A549 treated with AZD9567 at 1 μM for 4 hours (cell line): Measurements from ENCODE around the gene TMEM53. TPM values are rescaled to one million over a fixed set of nuclear protein-coding genes. Genes with fewer than 3 reads are reported as not detected.

Experiments
- total RNA-seq: library from RNA; stranded (reverse); fragments of 200-300 nt; extraction: Qiagen RNA extraction; gene quantifications from 5 replicates; pipeline ENCODE4 v1.2.3, GENCODE V29; 2022; ENCODE audit not compliant: insufficient read depth

TMEM53 gene
- 10.0 to 19.2 TPM (median 10.5 TPM) in 5 replicates for total RNA-seq

GRCh38 chr1:44674113-44675000 lies at the start of gene TMEM53, which contains the start of gene ARMH1:
Gene TMEM53 (minus strand): TSS chr1:44674481. CDS start chr1:44674391, 90 bp downstream.
Gene ARMH1 (plus strand): TSS chr1:44674714. CDS start chr1:44689698, 14,984 bp downstream.

Other genes with a start within 250 kb of the TMEM53 start
- gene ARMH1, start 233 bp upstream of the TMEM53 start, total RNA-seq = 0.62 to 1.5 TPM (median 0.89 TPM) in 4 of 5 replicates, not detected in the other
- not detected in 5 replicates for gene RNU5D-1, start 56.7 kb upstream of the TMEM53 start, total RNA-seq
- 35.0 to 38.5 TPM (median 36.6 TPM) in 5 replicates for gene KIF2C, start 65.4 kb upstream of the TMEM53 start, total RNA-seq
- 1,183 to 1,747 TPM (median 1,698 TPM) in 5 replicates for gene RPS8, start 101.1 kb upstream of the TMEM53 start, total RNA-seq
- gene BEST4, start 113.7 kb upstream of the TMEM53 start, total RNA-seq = 0.22 to 0.60 TPM (median 0.38 TPM) in 4 of 5 replicates, not detected in the other
- 18.2 to 22.8 TPM (median 20.4 TPM) in 5 replicates for gene PLK3, start 125.9 kb upstream of the TMEM53 start, total RNA-seq
- 0.49 to 0.94 TPM (median 0.80 TPM) in 4 of 5 replicates, not detected in the other for gene DYNLT4, start 132.9 kb upstream of the TMEM53 start, total RNA-seq
- gene BTBD19, start 134.0 kb upstream of the TMEM53 start, total RNA-seq = 2.0 to 3.2 TPM (median 2.7 TPM) in 4 of 5 replicates, not detected in the other
- gene PTCH2, start 168.8 kb upstream of the TMEM53 start, total RNA-seq = 0.21 to 0.91 TPM (median 0.30 TPM) in 5 replicates